ENCODE results near the gene ZBP1.

ZBP1 gene

DNA sequence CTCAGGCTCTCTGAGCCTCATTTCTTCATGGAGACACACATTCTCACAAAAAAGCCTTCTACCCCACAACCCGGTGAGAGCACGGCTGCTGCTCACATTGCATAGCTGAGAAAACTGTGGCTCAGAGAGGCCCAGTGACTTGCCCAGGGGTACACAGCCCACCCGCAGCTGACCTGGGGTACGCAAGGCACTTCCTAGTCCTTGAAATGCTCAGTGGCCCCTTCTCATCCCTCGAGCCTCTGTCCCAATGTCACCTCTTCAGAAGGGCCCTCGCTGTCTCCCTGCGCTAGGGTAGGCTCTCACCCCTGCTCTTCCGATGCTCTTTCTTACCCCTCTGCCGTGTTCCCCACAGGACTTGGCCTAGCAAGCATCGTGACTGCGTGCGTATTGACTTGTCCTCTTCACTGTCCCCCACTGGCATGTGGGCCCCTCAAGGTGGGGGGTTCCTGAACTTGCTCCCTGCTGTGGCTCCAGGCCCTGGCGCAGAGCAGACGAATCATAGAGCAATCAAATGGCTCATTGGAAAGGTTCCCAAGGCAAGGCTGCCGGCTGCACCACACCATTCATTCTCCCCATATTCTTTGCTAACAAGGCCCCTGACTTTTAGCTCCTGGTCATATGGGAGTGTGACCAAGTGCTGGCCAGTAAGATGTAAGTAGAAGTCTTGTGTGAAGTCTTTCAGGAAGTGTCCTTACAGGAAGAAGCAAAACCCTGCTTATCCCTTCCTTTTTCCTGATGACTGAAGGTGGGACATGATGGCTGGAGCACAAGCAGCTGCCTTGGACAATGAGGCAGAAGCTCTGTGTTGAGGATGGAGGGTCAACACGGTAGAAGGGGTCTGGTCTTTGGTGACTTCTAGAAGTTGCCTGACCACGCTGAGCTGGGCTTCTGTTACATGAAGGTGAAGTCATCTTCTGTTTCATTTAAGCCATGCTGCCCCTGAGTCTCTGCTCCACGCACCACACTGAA lies 36.7 kb downstream of the ZBP1 start:
- DNase-seq: no peak

GRCh38 chr20:57582432-57583288 lies 37.6 kb downstream of the ZBP1 start:
- no peak for DNase-seq

GRCh38 chr20:57582029-57582378 lies 38.2 kb downstream of the ZBP1 start:
- DNase-seq: no peak

DNA sequence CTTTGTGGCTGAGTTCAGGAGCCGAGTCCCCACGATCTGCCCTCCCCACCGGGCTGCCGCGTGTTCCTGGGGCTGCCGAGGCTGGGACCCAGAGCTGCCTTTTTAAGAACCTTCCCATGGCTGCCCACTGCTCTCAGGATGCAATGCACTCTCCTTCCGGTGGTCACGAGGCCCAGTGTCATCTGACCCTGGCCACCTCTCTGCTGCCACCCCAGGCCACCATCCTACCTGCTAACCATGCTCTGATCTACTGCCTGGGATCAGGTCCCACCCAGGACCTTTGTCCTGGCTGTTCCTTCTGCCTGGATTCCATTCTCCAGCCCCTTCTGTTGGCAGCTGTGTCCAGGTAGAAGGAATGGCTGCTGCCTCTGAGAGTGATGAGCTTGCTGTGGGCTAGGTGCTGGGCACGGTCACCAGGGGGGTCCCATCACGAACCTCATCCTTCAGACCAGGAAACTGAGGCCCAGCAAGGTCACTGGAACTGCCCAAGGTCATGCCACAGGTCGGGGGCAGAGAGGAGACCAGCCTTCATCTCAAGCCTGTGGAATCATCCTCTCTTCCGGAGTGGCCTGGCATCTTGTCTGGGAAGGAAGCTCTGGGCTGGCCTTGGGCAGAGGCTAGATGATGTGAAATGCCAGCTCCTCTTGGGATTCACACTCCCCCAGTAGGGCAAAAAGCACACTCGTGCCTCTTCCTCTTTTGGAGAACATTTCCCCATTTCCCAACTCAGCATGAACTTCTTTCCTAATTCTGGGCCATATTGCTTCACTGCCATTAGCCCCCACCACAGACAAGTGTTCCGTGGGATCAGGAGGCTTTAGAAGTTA lies 38.8 kb downstream of the ZBP1 start:
- DNase-seq: no peak

DNA sequence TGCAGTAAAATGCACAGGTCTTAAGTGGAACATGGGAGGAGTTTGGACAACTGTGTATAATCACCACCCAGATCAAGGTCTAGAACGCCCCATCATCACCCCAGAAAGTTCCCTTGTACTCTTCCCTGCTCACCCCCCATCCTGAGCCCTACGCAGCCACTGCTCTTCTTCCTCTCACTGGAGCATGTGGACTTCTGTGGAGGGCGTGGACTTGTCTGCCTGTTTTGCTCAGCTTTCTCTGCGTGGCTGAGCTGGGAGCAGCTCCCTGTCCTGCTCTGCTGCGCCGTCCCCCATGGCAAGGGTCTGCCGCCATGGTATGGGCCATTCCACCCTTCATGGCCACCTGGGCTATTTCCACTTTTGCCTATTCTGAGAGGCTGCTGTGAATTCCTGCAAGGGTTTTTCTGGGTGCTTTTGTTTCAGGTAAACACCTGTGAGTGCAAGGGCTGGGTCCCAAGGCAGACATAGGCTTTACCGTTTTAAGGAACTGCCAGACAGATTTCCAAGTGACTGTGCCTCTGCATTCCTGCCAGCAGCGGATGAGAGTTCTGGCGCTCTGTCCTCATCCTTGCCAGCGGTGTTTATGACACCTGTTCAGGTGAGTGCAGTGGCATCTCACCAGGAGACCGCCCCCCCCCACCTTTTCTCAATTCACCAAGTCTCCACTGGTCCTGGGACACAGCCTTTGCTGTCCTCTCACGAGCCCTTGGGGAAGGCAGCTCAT lies 39.6 kb downstream of the ZBP1 start:
- DNase-seq: no peak

DNA sequence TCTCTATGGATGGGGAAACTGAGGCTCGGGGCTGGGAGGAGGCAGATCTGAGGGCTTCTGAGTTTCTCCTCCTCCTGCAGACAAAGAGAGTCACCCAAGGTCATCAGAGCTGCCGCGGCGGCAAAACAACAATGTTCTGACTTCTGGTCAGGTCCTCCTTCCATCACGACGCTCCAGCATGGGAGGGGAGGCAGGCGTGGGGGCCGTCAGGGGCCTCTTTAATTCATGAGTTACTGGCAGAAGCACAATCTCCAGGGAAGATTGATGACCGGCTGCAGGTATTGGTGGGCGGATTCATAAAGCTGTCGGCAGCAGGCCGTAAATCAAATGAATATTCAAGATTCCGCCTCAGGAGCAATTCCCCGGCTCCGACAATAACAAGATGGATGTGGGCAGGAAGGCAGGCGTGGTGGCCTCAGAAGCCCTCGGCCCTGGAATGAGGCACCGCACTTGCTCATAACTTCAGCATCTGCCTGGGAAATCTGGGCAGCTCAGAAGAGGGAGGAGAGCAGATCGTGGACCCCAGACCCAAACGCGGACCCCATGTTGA lies 40.3 kb downstream of the ZBP1 start:
- DNase-seq: no peak

GRCh38 chr20:57579331-57579897 lies 40.8 kb downstream of the ZBP1 start:
- DNase-seq: no peak

- no peak for DNase-seq
These were observed 41.6 kb downstream of the ZBP1 start for GRCh38 chr20:57578476-57579165.

DNA sequence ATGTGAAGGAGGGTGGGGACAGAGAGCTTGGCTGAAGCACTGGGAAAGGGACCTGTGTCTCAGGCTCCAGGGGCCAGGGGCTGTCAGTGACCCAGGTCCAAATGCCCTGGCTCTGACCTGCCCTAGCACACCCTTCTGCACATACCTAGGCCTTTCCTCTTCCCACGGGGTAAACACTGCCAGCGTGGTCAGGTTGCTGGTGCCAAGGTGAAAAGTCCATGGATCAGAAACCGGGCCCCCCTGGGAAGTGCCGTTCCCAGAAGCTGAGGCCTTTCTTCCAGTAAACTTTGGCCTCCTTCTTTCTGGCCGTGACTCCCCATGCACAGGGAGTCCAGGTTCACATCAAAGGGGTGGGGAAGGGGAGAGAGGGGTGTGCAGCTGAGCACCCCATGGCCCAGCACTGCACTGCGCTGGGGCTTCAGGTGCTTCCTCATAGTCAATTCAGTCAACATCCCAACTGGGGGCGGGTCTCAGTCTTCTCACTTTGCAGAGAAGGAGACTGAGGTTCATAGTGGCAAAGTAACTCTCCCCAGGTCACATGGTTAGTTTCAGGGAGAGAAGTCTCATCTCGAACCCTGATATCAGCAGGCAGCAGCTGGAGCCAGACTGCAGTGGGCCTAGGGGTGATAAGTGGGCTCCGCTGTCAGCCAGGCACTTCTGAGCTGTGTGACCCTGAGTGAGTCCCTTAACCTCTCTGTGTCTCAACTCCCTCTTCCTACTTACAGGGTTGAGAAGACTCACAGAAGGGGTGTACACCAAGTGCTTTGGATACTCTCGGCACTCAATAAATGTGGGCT lies 42.3 kb downstream of the ZBP1 start:
- no peak for DNase-seq

DNA sequence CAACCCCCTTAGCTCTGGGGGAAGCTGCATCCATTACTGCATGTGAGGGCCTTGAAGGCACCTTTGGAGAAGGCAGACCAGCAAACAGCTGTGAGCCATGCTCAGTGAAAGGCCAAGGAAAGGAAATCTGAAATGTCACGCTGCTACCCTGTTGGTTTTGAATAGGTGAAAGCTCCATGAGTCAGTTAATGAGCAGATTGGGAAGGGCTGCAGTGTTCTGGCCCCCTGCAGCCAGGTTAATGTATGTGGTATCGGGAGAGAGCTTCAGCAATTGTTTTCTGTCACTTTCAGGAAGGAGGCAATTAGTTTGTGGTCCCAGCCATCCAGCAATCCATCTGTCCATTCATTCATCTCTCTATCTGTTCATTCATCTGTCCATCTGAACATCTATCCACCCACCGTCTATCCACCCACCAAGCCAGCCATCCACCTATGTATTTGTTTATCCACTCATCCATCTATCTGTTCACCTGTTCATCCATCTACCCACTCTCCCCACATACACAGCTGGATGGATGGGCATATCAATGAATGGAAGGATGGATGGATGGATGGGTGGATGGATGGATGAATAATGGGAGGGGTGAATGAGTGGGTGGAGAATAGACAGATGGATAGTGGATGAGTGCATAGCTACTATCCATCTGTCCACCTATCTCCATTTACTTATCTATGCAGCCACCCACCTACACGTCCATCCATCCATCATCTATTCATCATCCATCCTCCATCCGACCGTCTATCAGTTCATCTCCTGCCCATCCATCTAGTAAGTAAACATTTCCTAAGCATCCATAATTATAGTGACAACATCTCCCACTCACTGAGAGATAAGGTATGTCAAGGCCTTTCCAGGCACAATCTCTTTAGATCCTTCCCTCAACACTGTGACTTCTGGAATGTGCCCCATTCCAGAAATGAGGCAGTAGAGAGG lies 43.3 kb downstream of the ZBP1 start:
- DNase-seq: no peak

DNA sequence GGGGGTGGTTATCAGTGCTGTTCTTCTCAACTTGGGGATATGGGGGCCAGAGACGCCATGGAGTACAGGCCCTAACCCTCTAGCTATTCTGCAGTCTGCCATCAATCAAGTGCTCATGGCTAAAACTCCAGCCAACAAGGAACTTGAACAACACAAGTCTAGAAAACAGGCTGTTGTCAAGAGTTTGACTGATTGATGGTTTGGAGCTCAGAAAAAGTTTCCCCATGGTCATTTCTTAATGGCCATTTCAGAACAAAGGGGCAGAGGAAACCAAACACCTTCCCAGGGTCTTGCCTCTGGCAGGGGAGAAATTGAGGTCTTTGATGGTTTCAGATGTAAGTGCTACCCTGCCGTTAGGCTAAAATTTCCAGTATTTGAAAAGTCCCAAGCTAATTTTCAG lies 44.2 kb downstream of the ZBP1 start:
- no peak for DNase-seq

GRCh38 chr20:57574954-57575353 lies 45.3 kb downstream of the ZBP1 start:
- no peak for DNase-seq

DNA sequence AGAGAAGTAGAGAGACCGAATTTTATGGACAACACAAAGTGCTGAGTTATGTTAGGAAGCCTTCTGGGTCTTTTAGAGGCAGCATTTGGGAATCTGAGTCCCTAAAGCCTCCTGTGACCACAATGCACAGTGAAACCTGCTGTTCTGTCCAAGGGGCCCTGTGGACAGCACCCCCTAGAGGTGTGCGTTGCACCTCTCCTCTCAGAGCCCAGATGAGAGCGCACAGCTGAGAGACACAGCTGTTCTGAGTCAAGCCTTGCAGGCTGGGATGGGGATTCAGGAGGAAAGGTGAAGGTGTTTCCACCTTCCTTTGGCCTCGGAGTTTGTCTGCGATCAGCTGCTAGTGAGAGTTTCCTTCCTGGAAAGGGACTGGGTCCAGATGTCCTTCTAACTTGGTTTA lies 46.3 kb downstream of the ZBP1 start:
- no peak for DNase-seq

DNA sequence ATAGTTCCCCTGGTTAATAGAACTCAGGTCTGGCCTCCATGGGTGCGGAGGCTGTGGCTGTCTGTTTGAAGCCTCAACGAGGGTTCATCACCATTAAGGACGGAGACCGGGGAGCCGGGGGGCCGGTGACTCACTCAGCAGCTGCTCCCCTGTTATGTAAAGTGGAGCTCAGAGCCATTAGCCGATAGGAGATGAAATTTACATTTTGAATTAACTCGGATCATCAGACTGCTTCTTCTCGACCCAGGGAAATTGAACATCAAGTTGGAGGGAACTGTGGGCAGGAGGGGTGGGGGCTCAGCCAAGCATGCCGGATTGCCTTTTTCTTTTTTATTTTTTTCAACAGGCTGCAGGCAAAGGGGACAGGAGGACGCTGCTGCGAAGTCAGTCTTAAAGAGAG lies 47.0 kb downstream of the ZBP1 start:
- no peak for DNase-seq

DNA sequence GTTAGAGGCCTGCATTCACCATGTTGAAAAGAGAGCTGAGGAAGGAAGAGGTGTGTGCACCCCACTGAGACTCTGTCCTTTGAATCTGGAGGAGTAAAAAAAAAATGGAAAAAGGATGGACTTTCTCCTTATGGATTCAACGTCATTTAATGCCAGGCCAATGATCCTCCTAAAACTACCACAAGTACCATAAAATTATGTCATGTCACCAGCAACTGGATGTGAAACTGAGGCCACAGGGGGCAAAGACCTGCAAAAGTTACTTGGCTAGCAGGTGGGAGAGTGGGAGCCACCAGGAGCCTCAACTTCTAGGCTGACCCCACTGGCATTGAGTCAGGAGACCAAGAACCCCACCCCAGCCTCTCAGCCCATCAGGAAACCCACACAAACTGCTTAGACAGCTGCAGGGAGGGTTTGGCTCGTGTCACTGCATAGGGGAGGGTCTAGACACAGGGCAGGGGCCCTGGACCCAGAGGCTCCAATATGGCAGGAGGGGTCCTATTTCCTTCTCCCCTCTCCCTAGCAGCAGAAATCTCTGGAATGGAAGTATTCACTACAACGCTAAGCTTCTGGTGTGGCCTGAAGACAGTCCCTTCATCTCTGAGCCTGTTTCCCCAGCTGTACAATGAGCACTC lies 48.3 kb downstream of the ZBP1 start:
- no peak for DNase-seq

DNA sequence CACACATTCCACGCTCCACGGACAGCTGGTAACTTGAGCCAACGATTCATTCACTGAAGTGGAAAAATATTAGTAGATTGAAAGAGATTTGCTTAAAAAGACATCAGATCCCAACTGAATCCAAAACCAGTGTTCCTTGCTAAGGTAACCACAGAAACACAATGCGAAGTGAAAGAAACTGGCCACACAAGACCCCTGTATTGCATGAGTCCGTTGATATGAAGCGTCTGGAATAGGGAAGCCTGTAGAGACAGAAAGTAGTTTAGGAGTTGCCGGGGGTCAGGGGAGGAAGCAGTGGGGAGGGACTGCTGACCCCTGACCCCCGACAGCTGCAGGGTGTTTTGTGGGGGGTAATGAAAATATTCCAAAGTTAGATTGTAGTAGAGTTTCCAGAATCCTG lies 49.3 kb downstream of the ZBP1 start:
- no peak for DNase-seq

GRCh38 chr20:57570145-57570850 lies 49.9 kb downstream of the ZBP1 start:
- no peak for DNase-seq

- DNase-seq: no peak
These were observed 51.3 kb downstream of the ZBP1 start for GRCh38 chr20:57568960-57569359.

All from NCI-H446 (cell line).